ENCODE data around the gene CDRT4. TPM values are rescaled to one million over a fixed set of nuclear protein-coding genes. Genes with fewer than 3 reads are reported as not detected.

The CDRT4 gene
- polyA plus RNA-seq, 3 donors: 2.3 to 3.1 (median 2.3) TPM

GRCh38 chr17:15493693-15494035 is 26.2 kb upstream of the CDRT4 start:
- DNase-seq (ENCODE audit: low read depth in 3 of 3, low spot score in 2 of 3): no peak

GRCh38 chr17:15492791-15493692 is 25.6 kb upstream of the CDRT4 start:
- no peak for DNase-seq (ENCODE audit: low read depth in 3 of 3, low spot score in 2 of 3)

- DNase-seq (ENCODE audit: low read depth in 3 of 3, low spot score in 2 of 3): no peak
Measured at GRCh38 chr17:15492186-15492585, 24.8 kb upstream of the CDRT4 start.

GRCh38 chr17:15490634-15491261 is 23.3 kb upstream of the CDRT4 start:
- no peak for DNase-seq (ENCODE audit: low read depth in 3 of 3, low spot score in 2 of 3)

- DNase-seq (ENCODE audit: low read depth in 3 of 3, low spot score in 2 of 3): no peak
Measured at GRCh38 chr17:15488557-15488956, 21.1 kb upstream of the CDRT4 start.

GRCh38 chr17:15485045-15485444 is 17.6 kb upstream of the CDRT4 start:
- no peak for DNase-seq (ENCODE audit: low read depth in 3 of 3, low spot score in 2 of 3)

GRCh38 chr17:15483431-15483830 is 16.0 kb upstream of the CDRT4 start:
- DNase-seq (ENCODE audit: low read depth in 3 of 3, low spot score in 2 of 3): no peak

GRCh38 chr17:15482476-15482875 is 15.1 kb upstream of the CDRT4 start:
- no peak for DNase-seq (ENCODE audit: low read depth in 3 of 3, low spot score in 2 of 3)

- no peak for DNase-seq (ENCODE audit: low read depth in 3 of 3, low spot score in 2 of 3)
Measured at GRCh38 chr17:15481481-15481880, 14.1 kb upstream of the CDRT4 start.

- no peak for DNase-seq (ENCODE audit: low read depth in 3 of 3, low spot score in 2 of 3)
Measured at GRCh38 chr17:15480204-15480603, 12.8 kb upstream of the CDRT4 start.

GRCh38 chr17:15479703-15480102 is 12.3 kb upstream of the CDRT4 start:
- no peak for DNase-seq (ENCODE audit: low read depth in 3 of 3, low spot score in 2 of 3)

GRCh38 chr17:15478845-15479244 is 11.4 kb upstream of the CDRT4 start:
- no peak for DNase-seq (ENCODE audit: low read depth in 3 of 3, low spot score in 2 of 3)

GRCh38 chr17:15475631-15476354 is 8.4 kb upstream of the CDRT4 start:
- no peak for DNase-seq (ENCODE audit: low read depth in 3 of 3, low spot score in 2 of 3)

GRCh38 chr17:15472891-15473290 is 5.5 kb upstream of the CDRT4 start:
- no peak for DNase-seq (ENCODE audit: low read depth in 3 of 3, low spot score in 2 of 3)

GRCh38 chr17:15470536-15470935 is 3.1 kb upstream of the CDRT4 start:
- DNase-seq (ENCODE audit: low read depth in 3 of 3, low spot score in 2 of 3): no peak

GRCh38 chr17:15469260-15469659 is 1.8 kb upstream of the CDRT4 start:
- no peak for DNase-seq (ENCODE audit: low read depth in 3 of 3, low spot score in 2 of 3)

- no peak for DNase-seq (ENCODE audit: low read depth in 3 of 3, low spot score in 2 of 3)
Measured at GRCh38 chr17:15468126-15468525, 705 bp upstream of the CDRT4 start.

- DNase-seq (ENCODE audit: low read depth in 3 of 3, low spot score in 2 of 3): no peak
Measured at GRCh38 chr17:15466131-15466530, 1.3 kb downstream of the CDRT4 start.

GRCh38 chr17:15465045-15465701 is 2.2 kb downstream of the CDRT4 start:
- no peak for DNase-seq (ENCODE audit: low read depth in 3 of 3, low spot score in 2 of 3)

- DNase-seq (ENCODE audit: low read depth in 3 of 3, low spot score in 2 of 3): no peak
Measured at GRCh38 chr17:15464231-15464985, 3.0 kb downstream of the CDRT4 start.

Measured in right renal cortex interstitium (tissue), 3 donors.